Psoas muscle (tissue), 8 donors: ENCODE data around the gene DIPK1A. TPM values are rescaled to one million over a fixed set of nuclear protein-coding genes. Genes with fewer than 3 reads are reported as not detected.
"Not testable (repeated sequence)": the region's sequence is repeated elsewhere in the genome, so short reads cannot be mapped to it uniquely, and the experiment has no call there.

Experiments
- ATAC-seq, 4 donors: fragments of 200-7000 bp; cut with Tn5 transposase; one replicate each; pipeline ENCODE4 v1.9.1; 2020; ENCODE audit warnings: moderate library complexity in 3 of 4, mild to moderate bottlenecking in 2 of 4
- DNase-seq, 2 donors: peaks; one replicate each; pipeline ENCODE4 v3.0.0-alpha.2; 2020
- H3K27ac ChIP-seq: fragments of 200-600 bp; one replicate; pipeline ENCODE4 v1.8.0; 2022
- H3K27me3 ChIP-seq, 3 donors: fragments of 200-600 bp in 1 of 3; one replicate each; pipeline versions ENCODE4 v1.6.1 to v1.8.0; 2013 to 2022; ENCODE audit warnings: low read length in 2 of 3, mild to moderate bottlenecking in 2 of 3, moderate library complexity in 1 of 3; ENCODE audit not compliant: insufficient read depth in 3 of 3
- H3K36me3 ChIP-seq, 2 donors: fragments of 200-600 bp in 1 of 2; one replicate each; pipeline versions ENCODE4 v1.6.1 to v1.8.0; 2013 to 2022; ENCODE audit warnings: low read depth in 1 of 2, mild to moderate bottlenecking in 1 of 2, moderate library complexity in 1 of 2; ENCODE audit not compliant: insufficient read depth in 1 of 2
- H3K4me1 ChIP-seq: fragments of 200-600 bp; one replicate; pipeline ENCODE4 v1.8.0; 2022
- H3K4me3 ChIP-seq: fragments of 200-600 bp; one replicate; pipeline ENCODE4 v1.8.0; 2022; ENCODE audit warnings: mild to moderate bottlenecking
- H3K9me3 ChIP-seq: fragments of 200-600 bp; one replicate; pipeline ENCODE4 v1.8.0; 2022
- CTCF ChIP-seq: fragments of 200-600 bp; IDR thresholded peaks from one replicate; pipeline ENCODE4 v1.8.0; 2022; ENCODE audit warnings: antibody characterized with exemption
- WGBS, 3 donors: extraction: QIAGEN DNeasy Blood & Tissue Kit; methylation state at CpG; one replicate each; pipeline versions ENCODE4 v1.1.6 to v1.1.7; 2013; 5-methylcytosine and 5-hydroxymethylcytosine counted together
- intact Hi-C, 2 donors: fragments of 100-400 bp; cut with DNase I; formaldehyde crosslinking; loops; one replicate each; pipeline versions ENCODE4 v1.11.0 to v1.14.2; 2022
- polyA plus RNA-seq, 3 donors: library from polyadenylated mRNA; stranded (reverse); fragments of 200-250 nt; gene quantifications; one replicate each; pipeline ENCODE4 v1.2.3, GENCODE V29; 2013
- total RNA-seq, 4 donors: library from RNA; stranded (reverse); fragmentation: NEBNext Ultra II Directional in 2 of 4; extraction: Animal tissue kit (Norgen Biotek cat#: 25700) in 2 of 4; gene quantifications; one replicate each; pipeline versions ENCODE4 v1.2.1 to v1.2.4, GENCODE V29; 2021 to 2023
- donor health status: healthy with polysubstance abuse.
- donor health status: DM: no; HTN: no; CAD: no; lungs with moderate emphysema.
- donor health status: Bipolar disorder and iron deficiency.
- donor health status: healthy.
- donor health status: DM: yes; HTN: yes; CAD: no.
- donor health status: DM: no; HTN: no; CAD: no.
- donor health status: DM: no; HTN: no; CAD: no.
- donor health status: DM: yes; HTN: yes; CAD: no.

The DIPK1A gene
- total and polyA plus RNA-seq, 7 donors, result 2.2 to 7.9 (median 5.7) TPM

- ATAC-seq, result peak; percentile 63 to 93 (median 82)
- WGBS, 3 donors, result 35 to 52% (median 42%) methylated on average over 6 of the region's 6 CpGs
These were observed 12.1 kb upstream of the DIPK1A start for GRCh38 chr1:92973203-92973897.

GRCh38 chr1:92972409-92973129 is 11.3 kb upstream of the DIPK1A start:
- no peak overlapping the region for H3K27ac ChIP-seq
- WGBS, 3 donors, result 16 to 48% (median 30%) methylated on average over 1 of the region's 1 CpG
- H3K27me3 ChIP-seq, result no peaks in the 10 kb centered on the region
- TF ChIP-seq CTCF, result no peak
- intact Hi-C loops, result no loop called here
- peaks cover 19% of the 10 kb centered on the region for H3K4me1 ChIP-seq
- no peaks in the 10 kb centered on the region for H3K9me3 ChIP-seq
- H3K36me3 ChIP-seq, result no peaks in the 10 kb centered on the region
- ATAC-seq (no peak), DNase-seq (no peak)
- H3K4me3 ChIP-seq, result no peak overlapping the region

More at GRCh38 chr1:92973203-92973897, 12.1 kb upstream of the DIPK1A start:
- Histone ChIP-seq H3K4me3 (no peak overlapping the region), H3K27ac (peak overlapping the region; percentile 61), H3K36me3 (no peaks in the 10 kb centered on the region), H3K9me3 (no peaks in the 10 kb centered on the region), H3K4me1 (peaks cover 19% of the 10 kb centered on the region), H3K27me3 (no peaks in the 10 kb centered on the region)
- no peak for DNase-seq
- TF ChIP-seq CTCF, result no peak
- intact Hi-C loops, result no loop called here

GRCh38 chr1:92971932-92972331 is 10.7 kb upstream of the DIPK1A start:
- H3K36me3 ChIP-seq, intact Hi-C loops, H3K9me3 ChIP-seq, ATAC-seq, DNase-seq, H3K27me3 ChIP-seq, H3K4me3 ChIP-seq, H3K27ac ChIP-seq: not testable (repeated sequence)
- H3K4me1 ChIP-seq, result peaks cover 19% of the 10 kb centered on the region
- WGBS, 3 donors, result 50 to 62% (median 53%) methylated on average over 6 of the region's 6 CpGs

- Histone ChIP-seq H3K4me1 (peaks cover 19% of the 10 kb centered on the region), H3K27me3 (no peaks in the 10 kb centered on the region), H3K27ac (no peak overlapping the region), H3K9me3 (no peaks in the 10 kb centered on the region), H3K4me3 (no peak overlapping the region), H3K36me3 (no peaks in the 10 kb centered on the region)
- ATAC-seq (no peak), DNase-seq (no peak)
- TF ChIP-seq CTCF, result no peak
- WGBS, 3 donors, result 68 to 86% (median 74%) methylated on average over 7 of the region's 7 CpGs
- intact Hi-C loops, result no loop called here
These were observed 9.9 kb upstream of the DIPK1A start for GRCh38 chr1:92970990-92971689.

GRCh38 chr1:92969517-92969916 is 8.3 kb upstream of the DIPK1A start:
- intact Hi-C loops, result no loop called here
- no peak overlapping the region for H3K27ac ChIP-seq
- peaks cover 19% of the 10 kb centered on the region for H3K4me1 ChIP-seq
- ATAC-seq, result peak; percentile 35 to 70 (median 58)
- H3K9me3 ChIP-seq, result no peaks in the 10 kb centered on the region
- H3K27me3 ChIP-seq, result no peaks in the 10 kb centered on the region
- no peaks in the 10 kb centered on the region for H3K36me3 ChIP-seq
- no peak overlapping the region for H3K4me3 ChIP-seq
- WGBS, 3 donors, result 75 to 83% (median 82%) methylated on average over 3 of the region's 3 CpGs
- no peak for DNase-seq
- TF ChIP-seq CTCF, result no peak
